ENCODE measurements around the gene SOD1. TPM values are rescaled to one million over a fixed set of nuclear protein-coding genes. Genes with fewer than 3 reads are reported as not detected.
A peak's percentile ranks its signal among the peaks of the same experiment; 100 is the strongest.
"Not testable (repeated sequence)": the region's sequence is repeated elsewhere in the genome, so short reads cannot be mapped to it uniquely, and the experiment has no call there.

SOD1 gene
- polyA plus RNA-seq, 4 donors = 213 to 288 (median 260) TPM

DNA sequence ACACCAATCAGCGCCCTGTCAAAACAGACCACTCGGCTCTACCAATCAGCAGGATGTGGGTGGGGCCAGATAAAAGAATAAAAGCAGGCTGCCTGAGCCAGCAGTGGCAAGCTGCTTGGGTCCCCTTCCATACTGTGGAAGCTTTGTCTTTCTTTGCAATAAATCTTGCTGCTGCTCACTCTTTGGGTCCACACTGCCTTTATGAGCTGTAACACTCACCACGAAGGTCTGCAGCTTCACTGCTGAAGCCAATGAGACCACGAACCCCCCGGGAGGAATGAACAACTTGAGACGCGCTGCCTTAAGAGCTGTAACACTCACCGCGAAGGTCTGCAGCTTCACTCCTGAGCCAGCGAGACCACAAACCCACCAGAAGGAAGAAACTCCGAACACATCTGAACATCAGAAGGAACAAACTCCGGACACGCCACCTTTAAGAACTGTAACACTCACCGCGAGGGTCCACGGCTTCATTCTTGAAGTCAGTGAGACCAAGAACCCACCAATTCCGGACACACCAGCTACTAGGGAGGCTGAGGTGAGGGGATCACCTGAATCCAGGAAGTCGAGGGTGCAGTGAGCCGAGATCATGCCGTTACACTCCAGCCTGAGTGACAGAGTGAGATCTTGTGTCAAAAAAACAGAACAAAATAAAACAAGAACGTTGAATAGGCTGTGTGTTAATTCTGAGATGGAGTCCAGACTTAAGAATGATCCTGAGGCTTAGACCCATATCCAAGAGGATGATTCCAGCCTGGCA is 4.5 kb upstream of the SOD1 start:
- not testable (repeated sequence) for DNase-seq (ENCODE audit: low read depth in 4 of 4, low spot score in 3 of 4)

DNA sequence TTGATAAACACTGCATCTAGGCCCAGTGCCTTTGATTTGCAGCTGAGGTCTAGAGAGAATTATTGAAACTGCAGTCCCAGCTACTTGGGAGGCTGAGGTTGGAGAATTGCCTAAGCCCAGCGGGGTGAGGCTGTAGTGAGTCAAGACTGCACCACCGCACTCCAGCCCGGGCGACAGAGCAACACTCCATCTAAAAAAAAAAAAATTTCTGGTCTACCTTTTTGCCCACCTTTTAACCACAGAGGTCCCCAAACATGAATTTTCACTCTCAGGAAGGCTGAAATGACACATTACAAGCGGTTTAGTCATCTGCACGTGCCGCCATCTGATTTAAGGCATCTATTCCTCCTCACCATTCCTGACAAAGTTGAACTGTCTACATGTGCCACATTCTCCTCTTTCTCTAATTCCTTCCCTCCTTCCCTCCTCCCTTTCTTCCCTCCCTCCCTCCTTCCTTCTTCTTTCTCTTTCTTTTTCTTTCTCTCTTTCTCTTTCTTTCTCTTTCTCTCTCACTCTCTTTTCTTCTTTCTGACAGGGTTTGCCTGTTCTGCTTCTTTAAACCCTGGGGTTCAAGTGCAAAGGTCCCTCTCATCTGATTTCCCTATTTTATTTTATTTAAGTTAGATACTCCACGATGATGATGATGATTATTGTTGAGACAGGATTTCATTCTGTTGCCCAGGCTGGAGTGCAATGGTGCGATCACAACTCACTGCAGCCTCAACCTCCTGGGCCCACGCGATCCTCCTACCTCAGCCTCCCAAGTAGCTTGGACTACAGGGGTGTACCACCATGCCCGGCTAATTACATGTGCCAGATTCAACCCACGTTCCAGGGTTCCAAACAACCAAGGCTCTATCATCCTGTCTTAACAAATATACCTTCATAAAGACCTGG is 3.0 kb upstream of the SOD1 start:
- no peak for DNase-seq (ENCODE audit: low read depth in 4 of 4, low spot score in 3 of 4)

DNA sequence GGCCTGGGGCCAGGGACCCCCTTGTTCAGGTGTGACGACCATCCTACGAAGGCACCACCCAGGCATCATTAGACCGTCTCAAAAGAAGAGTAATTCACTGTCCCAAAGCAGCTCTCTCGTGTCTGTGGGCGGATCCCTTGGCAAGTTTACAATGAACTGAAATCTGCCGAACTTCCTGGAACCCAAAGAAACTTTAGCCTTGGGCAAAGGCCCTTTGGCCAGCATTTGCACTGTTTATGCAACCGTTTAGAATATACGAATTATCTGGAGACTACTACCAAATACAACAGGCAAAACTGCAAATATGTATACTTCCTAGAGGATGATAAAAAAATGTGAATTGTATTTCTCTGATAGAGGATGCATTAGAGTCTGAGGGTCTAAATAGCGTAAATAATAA is 1.4 kb upstream of the SOD1 start:
- DNase-seq (ENCODE audit: low read depth in 4 of 4, low spot score in 3 of 4) = no peak

DNA sequence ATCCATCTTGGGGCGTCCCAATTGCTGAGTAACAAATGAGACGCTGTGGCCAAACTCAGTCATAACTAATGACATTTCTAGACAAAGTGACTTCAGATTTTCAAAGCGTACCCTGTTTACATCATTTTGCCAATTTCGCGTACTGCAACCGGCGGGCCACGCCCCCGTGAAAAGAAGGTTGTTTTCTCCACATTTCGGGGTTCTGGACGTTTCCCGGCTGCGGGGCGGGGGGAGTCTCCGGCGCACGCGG is 282 bp upstream of the SOD1 start:
- DNase-seq (ENCODE audit: low read depth in 4 of 4, low spot score in 3 of 4) = no peak

DNA sequence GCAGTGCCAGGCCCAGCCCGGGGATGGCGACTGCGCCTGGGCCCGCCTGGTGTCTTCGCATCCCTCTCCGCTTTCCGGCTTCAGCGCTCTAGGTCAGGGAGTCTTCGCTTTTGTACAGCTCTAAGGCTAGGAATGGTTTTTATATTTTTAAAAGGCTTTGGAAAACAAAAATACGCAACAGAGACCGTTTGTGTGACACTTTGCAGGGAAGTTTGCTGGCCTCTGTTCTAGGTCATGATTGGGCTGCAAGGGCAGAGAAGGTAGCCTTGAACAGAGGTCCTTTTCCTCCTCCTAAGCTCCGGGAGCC is 719 bp downstream of the SOD1 start:
- peak in 1 of 4 donors; percentile 33 for DNase-seq (ENCODE audit: low read depth in 4 of 4, low spot score in 3 of 4)

DNA sequence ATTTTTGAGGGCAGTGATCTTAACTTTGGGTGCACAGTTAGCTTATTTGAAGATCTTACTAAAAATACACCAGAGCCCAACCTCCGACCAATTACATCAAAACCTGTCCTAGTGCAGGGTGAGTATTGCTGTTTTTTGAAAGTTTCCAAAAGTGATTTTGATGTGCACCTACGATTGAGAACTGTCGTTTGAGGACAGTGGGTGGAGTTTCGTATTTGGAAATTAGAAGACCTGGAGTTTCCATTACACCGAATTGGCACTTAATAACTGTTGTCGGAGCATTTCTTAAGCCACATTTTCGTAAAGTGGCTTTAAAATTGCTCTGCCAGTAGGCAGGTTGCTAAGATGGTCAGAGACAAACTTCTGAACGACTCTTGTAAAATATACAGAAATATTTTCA is 1.1 kb downstream of the SOD1 start:
- DNase-seq (ENCODE audit: low read depth in 4 of 4, low spot score in 3 of 4) = no peak

DNA sequence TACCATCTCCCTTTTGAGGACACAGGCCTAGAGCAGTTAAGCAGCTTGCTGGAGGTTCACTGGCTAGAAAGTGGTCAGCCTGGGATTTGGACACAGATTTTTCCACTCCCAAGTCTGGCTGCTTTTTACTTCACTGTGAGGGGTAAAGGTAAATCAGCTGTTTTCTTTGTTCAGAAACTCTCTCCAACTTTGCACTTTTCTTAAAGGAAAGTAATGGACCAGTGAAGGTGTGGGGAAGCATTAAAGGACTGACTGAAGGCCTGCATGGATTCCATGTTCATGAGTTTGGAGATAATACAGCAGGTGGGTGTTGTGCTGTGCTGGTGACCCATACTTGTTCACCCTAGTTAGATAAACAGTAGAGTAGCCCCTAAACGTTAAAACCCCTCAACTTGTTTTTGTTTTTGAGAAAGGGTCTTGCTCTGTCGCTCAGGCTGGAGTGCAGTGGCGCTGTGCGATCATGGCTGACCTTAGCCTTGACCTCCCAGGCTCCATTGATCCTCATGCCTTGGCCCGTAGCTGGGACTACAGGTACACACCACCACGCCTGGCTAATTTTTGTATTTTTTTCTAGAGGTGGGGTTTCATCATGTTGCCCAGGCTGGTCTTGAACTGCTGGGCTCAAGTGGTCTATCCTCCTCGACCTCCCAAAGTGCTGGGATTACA is 4.2 kb downstream of the SOD1 start:
- no peak for DNase-seq (ENCODE audit: low read depth in 4 of 4, low spot score in 3 of 4)

DNA sequence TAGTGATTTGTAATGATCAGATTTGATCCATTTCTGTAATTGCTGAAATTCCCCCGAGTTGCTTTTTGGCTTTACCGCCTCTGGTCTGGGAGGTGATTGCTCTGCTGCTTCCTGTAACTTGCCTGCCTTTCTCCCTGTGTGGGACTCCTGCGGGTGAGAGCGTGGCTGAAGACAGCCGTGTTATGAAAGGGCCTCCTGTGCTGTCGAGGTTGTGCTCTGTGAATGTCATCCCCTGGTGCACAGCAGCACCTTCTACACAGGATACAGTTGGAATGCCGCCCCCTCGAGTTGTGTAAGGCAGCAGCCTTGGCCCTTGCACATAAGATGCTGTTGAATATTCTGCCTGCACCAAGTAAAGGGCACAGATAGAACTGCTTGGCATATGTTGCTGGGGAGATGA is 5.9 kb downstream of the SOD1 start:
- DNase-seq (ENCODE audit: low read depth in 4 of 4, low spot score in 3 of 4) = no peak

DNA sequence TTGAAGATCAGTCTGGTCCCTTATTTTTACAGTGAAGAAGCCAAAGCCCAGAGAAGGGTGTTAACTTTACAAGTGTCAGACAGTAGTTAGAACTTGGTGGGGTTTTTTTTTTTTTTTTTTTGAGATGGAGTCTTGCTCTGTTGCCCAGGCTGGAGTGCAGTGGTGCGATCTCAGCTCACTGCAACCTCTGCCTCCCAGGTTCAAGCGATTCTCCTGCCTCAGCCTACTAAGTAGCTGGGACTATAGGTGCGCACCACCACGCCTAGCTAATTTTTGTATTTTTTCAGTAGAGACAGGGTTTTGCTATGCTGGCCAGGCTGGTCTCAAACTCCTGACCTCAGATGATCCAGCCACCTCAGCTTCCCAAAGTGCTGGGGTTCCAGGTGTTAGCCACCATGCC is 6.4 kb downstream of the SOD1 start:
- DNase-seq (ENCODE audit: low read depth in 4 of 4, low spot score in 3 of 4) = not testable (repeated sequence)

DNA sequence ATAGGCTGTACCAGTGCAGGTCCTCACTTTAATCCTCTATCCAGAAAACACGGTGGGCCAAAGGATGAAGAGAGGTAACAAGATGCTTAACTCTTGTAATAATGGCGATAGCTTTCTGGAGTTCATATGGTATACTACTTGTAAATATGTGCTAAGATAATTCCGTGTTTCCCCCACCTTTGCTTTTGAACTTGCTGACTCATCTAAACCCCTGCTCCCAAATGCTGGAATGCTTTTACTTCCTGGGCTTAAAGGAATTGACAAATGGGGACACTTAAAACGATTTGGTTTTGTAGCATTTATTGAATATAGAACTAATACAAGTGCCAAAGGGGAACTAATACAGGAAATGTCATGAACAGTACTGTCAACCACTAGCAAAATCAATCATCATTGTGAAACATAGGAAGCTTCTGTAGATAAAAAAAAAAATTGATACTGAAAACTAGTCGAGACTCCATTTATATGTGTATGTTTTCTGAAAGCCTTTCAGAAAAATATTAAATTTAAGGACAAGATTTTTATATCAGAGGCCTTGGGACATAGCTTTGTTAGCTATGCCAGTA is 7.0 kb downstream of the SOD1 start:
- DNase-seq (ENCODE audit: low read depth in 4 of 4, low spot score in 3 of 4) = no peak

DNA sequence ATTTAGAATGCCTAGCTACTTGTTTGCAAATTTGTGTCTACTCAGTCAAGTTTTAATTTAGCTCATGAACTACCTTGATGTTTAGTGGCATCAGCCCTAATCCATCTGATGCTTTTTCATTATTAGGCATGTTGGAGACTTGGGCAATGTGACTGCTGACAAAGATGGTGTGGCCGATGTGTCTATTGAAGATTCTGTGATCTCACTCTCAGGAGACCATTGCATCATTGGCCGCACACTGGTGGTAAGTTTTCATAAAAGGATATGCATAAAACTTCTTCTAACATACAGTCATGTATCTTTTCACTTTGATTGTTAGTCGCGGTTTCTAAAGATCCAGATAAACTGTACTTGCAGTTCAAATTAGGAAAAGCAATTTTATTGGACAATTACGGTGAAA is 7.6 kb downstream of the SOD1 start:
- DNase-seq (ENCODE audit: low read depth in 4 of 4, low spot score in 3 of 4) = no peak

DNA sequence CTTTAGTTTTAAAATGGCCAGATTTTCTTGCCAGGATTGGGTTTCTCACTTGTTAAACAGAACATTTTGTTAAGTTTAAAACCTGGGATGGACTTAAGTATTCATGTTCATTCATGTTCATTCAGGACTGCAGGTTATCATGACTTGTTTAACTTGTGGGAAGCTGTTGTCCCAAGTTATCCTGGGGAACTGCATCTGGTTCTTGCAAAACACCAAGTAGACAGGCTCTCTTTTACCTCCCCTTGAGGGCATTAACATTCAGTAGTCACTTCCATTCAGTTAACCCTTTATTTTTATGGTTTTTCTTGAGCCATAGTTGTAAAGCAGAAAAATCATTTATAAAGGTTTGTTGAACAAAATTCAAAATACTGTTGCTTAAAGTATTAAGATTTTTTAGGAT is 8.1 kb downstream of the SOD1 start:
- DNase-seq (ENCODE audit: low read depth in 4 of 4, low spot score in 3 of 4) = no peak

DNA sequence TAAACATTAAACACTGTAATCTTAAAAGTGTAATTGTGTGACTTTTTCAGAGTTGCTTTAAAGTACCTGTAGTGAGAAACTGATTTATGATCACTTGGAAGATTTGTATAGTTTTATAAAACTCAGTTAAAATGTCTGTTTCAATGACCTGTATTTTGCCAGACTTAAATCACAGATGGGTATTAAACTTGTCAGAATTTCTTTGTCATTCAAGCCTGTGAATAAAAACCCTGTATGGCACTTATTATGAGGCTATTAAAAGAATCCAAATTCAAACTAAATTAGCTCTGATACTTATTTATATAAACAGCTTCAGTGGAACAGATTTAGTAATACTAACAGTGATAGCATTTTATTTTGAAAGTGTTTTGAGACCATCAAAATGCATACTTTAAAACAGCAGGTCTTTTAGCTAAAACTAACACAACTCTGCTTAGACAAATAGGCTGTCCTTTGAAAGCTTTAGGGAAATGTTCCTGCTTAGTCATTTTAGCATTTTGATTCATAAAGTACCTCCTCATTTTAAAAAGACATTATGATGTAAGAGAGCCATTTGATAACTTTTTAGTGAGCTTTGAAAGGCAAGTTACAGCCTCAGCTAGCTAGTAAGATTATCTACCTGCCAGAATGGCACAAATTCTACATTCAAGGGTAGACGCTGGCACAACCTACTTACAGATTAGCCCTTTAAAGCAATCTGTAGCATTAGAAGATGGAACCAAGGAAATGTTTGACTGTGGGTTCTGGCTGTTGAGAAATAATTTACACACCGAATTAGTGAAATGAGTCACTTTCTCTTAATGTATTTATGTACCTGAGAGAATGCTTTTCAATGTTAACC is 9.4 kb downstream of the SOD1 start:
- DNase-seq (ENCODE audit: low read depth in 4 of 4, low spot score in 3 of 4) = no peak

DNA sequence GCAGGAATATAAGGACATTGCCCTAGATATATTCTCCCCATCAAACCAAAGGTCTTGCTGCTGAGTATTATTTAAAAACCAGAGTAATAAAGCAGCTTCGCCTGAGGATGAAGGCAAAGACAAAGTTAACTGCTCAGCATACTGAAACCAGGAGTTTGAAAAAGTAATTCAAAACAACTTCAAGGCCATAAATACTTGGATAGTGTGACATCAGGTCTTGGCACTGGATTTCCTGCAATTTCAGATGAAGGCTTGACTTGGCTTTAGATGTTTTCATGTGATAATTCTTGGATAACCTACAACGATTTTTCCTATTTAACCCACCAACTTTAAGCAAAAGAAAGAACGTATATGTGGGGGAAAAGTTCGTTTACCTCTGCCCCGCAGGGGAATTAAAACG is 10.6 kb downstream of the SOD1 start:
- no peak for DNase-seq (ENCODE audit: low read depth in 4 of 4, low spot score in 3 of 4)

DNA sequence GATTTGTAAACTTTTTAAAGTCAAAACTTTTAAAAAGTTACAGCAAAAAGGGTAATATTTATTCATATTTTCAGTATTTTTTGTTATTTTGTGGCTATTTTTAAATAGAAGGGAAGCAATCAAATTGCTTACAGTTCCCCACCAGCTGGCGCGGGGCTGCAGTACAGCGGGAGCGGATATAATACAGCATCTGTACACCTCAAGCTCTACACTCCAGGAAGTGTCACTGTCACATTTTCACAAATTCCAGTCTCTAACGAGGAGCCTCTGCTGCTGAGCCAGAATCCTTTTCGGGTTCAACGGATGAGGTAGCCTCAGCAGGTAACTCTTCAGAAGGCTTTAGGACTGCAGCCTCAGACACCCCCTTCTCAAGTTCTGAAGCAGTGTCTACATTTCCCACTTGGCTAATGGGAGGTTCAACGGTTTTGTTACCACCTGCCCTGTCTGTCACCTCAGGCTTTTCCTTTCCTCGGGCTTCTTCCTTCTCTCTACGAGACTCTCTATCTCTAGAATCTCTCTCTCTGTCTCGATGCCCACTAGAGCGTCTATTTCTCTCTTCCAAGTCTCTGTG is 11.7 kb downstream of the SOD1 start:
- no peak for DNase-seq (ENCODE audit: low read depth in 4 of 4, low spot score in 3 of 4)

DNA sequence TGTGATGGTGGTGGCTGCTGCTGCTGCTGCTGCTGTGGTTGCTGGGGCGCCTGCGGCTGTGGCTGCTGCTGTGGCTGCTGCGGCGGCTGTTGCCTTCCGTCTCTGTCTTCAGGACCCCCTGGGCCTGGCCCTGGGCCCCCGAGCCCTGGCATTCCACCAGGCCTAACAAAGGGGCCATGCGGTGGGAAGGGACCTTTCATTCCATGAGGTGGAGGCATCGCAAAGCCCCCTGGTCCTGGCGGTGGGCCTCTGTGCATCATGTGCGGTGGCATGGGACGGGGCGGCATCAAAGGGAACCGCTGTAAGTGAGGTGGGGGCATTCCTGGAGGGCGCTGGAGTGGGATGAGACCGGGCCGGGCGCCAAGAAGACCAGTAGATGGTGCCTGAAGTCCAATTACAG is 12.4 kb downstream of the SOD1 start:
- DNase-seq (ENCODE audit: low read depth in 4 of 4, low spot score in 3 of 4) = no peak

DNA sequence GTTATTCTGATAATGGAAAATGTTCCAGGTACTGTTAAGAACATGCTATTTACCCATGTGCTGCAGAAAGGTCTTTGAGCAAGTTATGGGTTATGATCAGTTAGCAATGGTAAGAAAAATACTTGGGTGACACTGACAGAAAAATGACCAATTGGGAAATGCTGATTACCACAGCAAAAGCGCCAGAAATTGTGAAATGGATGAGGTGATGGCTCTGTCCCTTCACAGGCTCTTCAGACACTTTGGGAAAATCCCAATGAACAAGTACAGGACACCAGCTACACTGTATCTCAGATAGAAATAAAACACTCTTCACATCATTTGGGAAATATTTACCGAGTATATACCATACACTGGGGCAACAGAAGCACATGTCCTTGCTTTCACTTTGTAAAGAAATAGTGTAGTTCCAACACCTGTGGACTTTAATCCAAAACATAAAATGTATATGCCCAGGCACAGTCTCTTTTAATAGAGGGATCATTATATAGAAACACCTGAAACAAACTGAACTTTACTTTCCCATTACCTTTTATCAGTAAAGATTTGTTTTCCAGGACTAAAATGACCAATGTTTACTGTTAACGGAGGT is 13.9 kb downstream of the SOD1 start:
- no peak for DNase-seq (ENCODE audit: low read depth in 4 of 4, low spot score in 3 of 4)

DNA sequence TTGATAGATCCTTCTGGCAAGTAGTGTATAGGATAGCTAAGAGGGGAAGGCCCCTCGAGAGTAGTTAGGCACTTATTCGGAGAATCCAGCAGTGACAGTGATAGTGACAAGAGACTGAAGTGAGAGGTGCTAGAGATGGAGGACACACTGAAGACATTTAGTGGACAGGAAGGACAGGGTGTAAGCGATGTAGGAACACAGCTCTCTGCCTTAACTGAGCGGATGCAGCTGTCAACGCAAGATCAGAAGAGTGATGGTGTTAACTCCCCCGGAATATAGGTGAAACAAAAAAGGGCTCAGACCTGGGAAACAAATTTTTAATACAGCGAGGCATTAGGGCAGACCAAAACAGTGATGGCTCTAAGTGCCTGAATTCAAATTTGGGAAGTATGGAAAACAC is 15.8 kb downstream of the SOD1 start:
- DNase-seq (ENCODE audit: low read depth in 4 of 4, low spot score in 3 of 4) = no peak

DNA sequence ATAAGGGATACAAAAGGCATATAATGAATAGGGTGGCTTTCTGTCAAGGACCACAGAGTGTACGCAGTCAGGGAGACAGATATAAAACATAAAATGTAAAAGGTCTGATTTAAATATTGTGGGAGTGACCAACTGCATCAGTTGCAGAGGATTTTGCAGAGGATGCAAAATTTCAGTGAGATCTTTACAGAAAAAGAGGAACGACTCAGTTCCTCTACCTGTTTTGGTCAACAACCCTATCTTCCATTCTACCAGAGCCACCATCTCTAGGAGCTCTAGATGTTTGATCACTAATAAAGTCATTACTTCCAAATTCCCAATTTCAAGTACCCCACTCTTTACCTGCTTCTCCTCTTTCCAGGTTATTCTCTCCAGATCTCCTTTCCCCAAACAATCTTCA is 16.5 kb downstream of the SOD1 start:
- DNase-seq (ENCODE audit: low read depth in 4 of 4, low spot score in 3 of 4) = no peak

DNA sequence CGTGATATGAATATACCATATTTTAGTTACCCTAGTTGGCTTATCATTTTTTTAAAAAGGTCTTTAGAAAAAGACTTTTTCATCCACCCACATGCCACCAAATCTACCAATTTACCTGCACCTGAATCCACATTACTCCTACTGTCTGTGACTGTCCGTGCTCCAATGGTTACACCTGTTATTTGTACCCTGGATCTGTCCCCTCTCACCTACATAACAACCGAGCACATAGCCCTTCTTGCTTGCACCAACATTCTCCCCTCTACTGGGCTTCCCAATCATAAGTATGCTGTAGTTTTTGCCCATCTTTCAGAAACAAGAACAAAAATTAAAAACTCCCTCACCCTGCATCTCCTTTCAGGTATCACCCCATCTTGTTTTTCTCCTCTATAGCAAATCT is 17.6 kb downstream of the SOD1 start:
- DNase-seq (ENCODE audit: low read depth in 4 of 4, low spot score in 3 of 4) = no peak
